ENCODE data around the gene ATRIP. TPM values are rescaled to one million over a fixed set of nuclear protein-coding genes. Genes with fewer than 3 reads are reported as not detected.

The ATRIP gene
- polyA plus RNA-seq, 3 donors, result 1.8 to 4.7 (median 2.8) TPM

- H3K4me1 ChIP-seq (ENCODE audit: control insufficient read depth in 1 of 2, insufficient read depth in 2 of 2, low read length in 2 of 2), result no peaks in the 10 kb centered on the region
- H3K4me3 ChIP-seq (replicated peaks in 1 of 3; ENCODE audit: low read depth in 2 of 3, low read length in 3 of 3), result no peak overlapping the region
- WGBS (ENCODE audit: insufficient coverage), result 95% methylated on average over 13 of the region's 14 CpGs
- Mint-ChIP-seq H3K27me3 (ENCODE audit: low read depth in 3 of 3) (peaks cover 0 to 3% (median 0%) of the 10 kb centered on the region in 3 donors), H3K4me3 (no peak overlapping the region), H3K36me3 (no peaks in the 10 kb centered on the region), H3K9me3 (peaks cover 0 to 2% (median 0%) of the 10 kb centered on the region in 7 donors), H3K27ac (no peak overlapping the region), H3K4me1 (no peaks in the 10 kb centered on the region)
- H2AFZ ChIP-seq (ENCODE audit: insufficient read depth, low read depth, low read length, poor library complexity, severe bottlenecking), result no peak overlapping the region
- no peak overlapping the region for H3K9ac ChIP-seq (ENCODE audit: insufficient read depth, low read length, poor library complexity, severe bottlenecking)
- no peaks in the 10 kb centered on the region for H3K79me2 ChIP-seq (ENCODE audit: insufficient read depth, low read length)
- H3K9me3 ChIP-seq (replicated peaks in 1 of 2; ENCODE audit: control insufficient read depth in 1 of 2, insufficient read depth in 1 of 2, low read length in 2 of 2), result no peaks in the 10 kb centered on the region
- no peak for DNase-seq
- no peaks in the 10 kb centered on the region for H4K20me1 ChIP-seq (ENCODE audit: insufficient read depth, low read length)
- TF ChIP-seq, protein P1, sequence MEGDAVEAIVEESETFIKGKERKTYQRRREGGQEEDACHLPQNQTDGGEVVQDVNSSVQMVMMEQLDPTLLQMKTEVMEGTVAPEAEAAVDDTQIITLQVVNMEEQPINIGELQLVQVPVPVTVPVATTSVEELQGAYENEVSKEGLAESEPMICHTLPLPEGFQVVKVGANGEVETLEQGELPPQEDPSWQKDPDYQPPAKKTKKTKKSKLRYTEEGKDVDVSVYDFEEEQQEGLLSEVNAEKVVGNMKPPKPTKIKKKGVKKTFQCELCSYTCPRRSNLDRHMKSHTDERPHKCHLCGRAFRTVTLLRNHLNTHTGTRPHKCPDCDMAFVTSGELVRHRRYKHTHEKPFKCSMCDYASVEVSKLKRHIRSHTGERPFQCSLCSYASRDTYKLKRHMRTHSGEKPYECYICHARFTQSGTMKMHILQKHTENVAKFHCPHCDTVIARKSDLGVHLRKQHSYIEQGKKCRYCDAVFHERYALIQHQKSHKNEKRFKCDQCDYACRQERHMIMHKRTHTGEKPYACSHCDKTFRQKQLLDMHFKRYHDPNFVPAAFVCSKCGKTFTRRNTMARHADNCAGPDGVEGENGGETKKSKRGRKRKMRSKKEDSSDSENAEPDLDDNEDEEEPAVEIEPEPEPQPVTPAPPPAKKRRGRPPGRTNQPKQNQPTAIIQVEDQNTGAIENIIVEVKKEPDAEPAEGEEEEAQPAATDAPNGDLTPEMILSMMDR (IDR thresholded peaks at IDR 0.05), result no peak
- H3K36me3 ChIP-seq (replicated peaks in 1 of 2; ENCODE audit: control insufficient read depth in 1 of 2, insufficient read depth in 2 of 2, low read length in 2 of 2), result no peaks in the 10 kb centered on the region
- no peak overlapping the region for H3K4me2 ChIP-seq (replicated peaks; ENCODE audit: extremely low read depth, low read length, poor library complexity, severe bottlenecking)
- H3K27me3 ChIP-seq (ENCODE audit: control insufficient read depth in 2 of 2, insufficient read depth in 2 of 2, low read length in 2 of 2), result no peaks in the 10 kb centered on the region
- intact Hi-C loops (cut with micrococcal nuclease), result no loop called here
- no peak overlapping the region for H3K27ac ChIP-seq (ENCODE audit: low read depth in 1 of 2, low read length in 2 of 2)
Measured at GRCh38 chr3:48416091-48416505, 30.4 kb upstream of the ATRIP start.

GRCh38 chr3:48416546-48416945 is 30.0 kb upstream of the ATRIP start:
- H3K9ac ChIP-seq (ENCODE audit: insufficient read depth, low read length, poor library complexity, severe bottlenecking), result no peak overlapping the region
- no peaks in the 10 kb centered on the region for H3K27me3 ChIP-seq (ENCODE audit: control insufficient read depth in 2 of 2, insufficient read depth in 2 of 2, low read length in 2 of 2)
- no peaks in the 10 kb centered on the region for H3K79me2 ChIP-seq (ENCODE audit: insufficient read depth, low read length)
- Mint-ChIP-seq H3K27ac (no peak overlapping the region), H3K4me3 (no peak overlapping the region), H3K9me3 (peaks cover 0 to 2% (median 0%) of the 10 kb centered on the region in 7 donors), H3K36me3 (no peaks in the 10 kb centered on the region), H3K27me3 (ENCODE audit: low read depth in 3 of 3) (peaks cover 0 to 3% (median 0%) of the 10 kb centered on the region in 3 donors), H3K4me1 (no peaks in the 10 kb centered on the region)
- no peak overlapping the region for H3K27ac ChIP-seq (ENCODE audit: low read depth in 1 of 2, low read length in 2 of 2)
- no peak for DNase-seq
- no peaks in the 10 kb centered on the region for H3K9me3 ChIP-seq (replicated peaks in 1 of 2; ENCODE audit: control insufficient read depth in 1 of 2, insufficient read depth in 1 of 2, low read length in 2 of 2)
- H3K4me3 ChIP-seq (replicated peaks in 1 of 3; ENCODE audit: low read depth in 2 of 3, low read length in 3 of 3), result no peak overlapping the region
- TF ChIP-seq, protein P1 (IDR thresholded peaks at IDR 0.05), result no peak
- no peaks in the 10 kb centered on the region for H4K20me1 ChIP-seq (ENCODE audit: insufficient read depth, low read length)
- no peaks in the 10 kb centered on the region for H3K36me3 ChIP-seq (replicated peaks in 1 of 2; ENCODE audit: control insufficient read depth in 1 of 2, insufficient read depth in 2 of 2, low read length in 2 of 2)
- H3K4me2 ChIP-seq (replicated peaks; ENCODE audit: extremely low read depth, low read length, poor library complexity, severe bottlenecking), result no peak overlapping the region
- WGBS (ENCODE audit: insufficient coverage), result 96% methylated on average over 3 of the region's 4 CpGs
- intact Hi-C loops (cut with micrococcal nuclease), result no loop called here
- H3K4me1 ChIP-seq (ENCODE audit: control insufficient read depth in 1 of 2, insufficient read depth in 2 of 2, low read length in 2 of 2), result no peaks in the 10 kb centered on the region
- no peak overlapping the region for H2AFZ ChIP-seq (ENCODE audit: insufficient read depth, low read depth, low read length, poor library complexity, severe bottlenecking)
